Parathyroid adenoma (tissue), 2 donors: ENCODE results near the gene CFAP97D2.
"Not testable (repeated sequence)": the region's sequence is repeated elsewhere in the genome, so short reads cannot be mapped to it uniquely, and the experiment has no call there.

ENCODE experiments used
- H2AFZ ChIP-seq: fragments of 300-600 bp; sonication (generic); one replicate; pipeline ENCODE4 v1.7.0; 2017; ENCODE audit warnings: antibody characterized with exemption, mild to moderate bottlenecking
- H3K27ac ChIP-seq: fragments of 300-600 bp; sonication (generic); one replicate; pipeline ENCODE4 v1.7.0; 2017
- H3K27me3 ChIP-seq: fragments of 300-600 bp; sonication (generic); one replicate; pipeline ENCODE4 v1.7.0; 2017; ENCODE audit warnings: low read length; ENCODE audit not compliant: control insufficient read depth, insufficient read depth
- H3K36me3 ChIP-seq: fragments of 300-600 bp; sonication (generic); one replicate; pipeline ENCODE4 v1.7.0; 2017; ENCODE audit warnings: low read length; ENCODE audit not compliant: control insufficient read depth, insufficient read depth
- H3K4me1 ChIP-seq: fragments of 300-600 bp; sonication (generic); one replicate; pipeline ENCODE4 v1.7.0; 2017; ENCODE audit warnings: control low read depth
- H3K4me2 ChIP-seq: fragments of 300-600 bp; sonication (generic); one replicate; pipeline ENCODE4 v1.7.0; 2017; ENCODE audit warnings: low read length
- H3K4me3 ChIP-seq: fragments of 300-600 bp; sonication (generic); one replicate; pipeline ENCODE4 v1.7.0; 2017; ENCODE audit warnings: low read depth, low read length
- H3K79me2 ChIP-seq: fragments of 300-600 bp; sonication (generic); one replicate; pipeline ENCODE4 v1.7.0; 2017; ENCODE audit warnings: control low read depth
- H3K9ac ChIP-seq: fragments of 300-600 bp; sonication (generic); one replicate; pipeline ENCODE4 v1.7.0; 2017; ENCODE audit warnings: mild to moderate bottlenecking
- H3K9me3 ChIP-seq: fragments of 300-600 bp; sonication (generic); one replicate; pipeline ENCODE4 v1.7.0; 2017; ENCODE audit warnings: low read length; ENCODE audit not compliant: control insufficient read depth
- CTCF ChIP-seq: fragments of 300-600 bp; sonication (generic); IDR thresholded peaks from one replicate; pipeline ENCODE4 v1.7.0; 2017; ENCODE audit warnings: antibody characterized with exemption, mild to moderate bottlenecking
- donor health status: primary hyperparathyroidism.

Gene CFAP97D2

GRCh38 chr13:114131583-114132418, 47.3 kb upstream of the CFAP97D2 start:
- Histone ChIP-seq H3K4me1 (no peaks in the 10 kb centered on the region), H3K4me2 (peak overlapping the region; percentile 60), H3K36me3 (no peaks in the 10 kb centered on the region), H3K9me3 (no peaks in the 10 kb centered on the region), H3K9ac (no peak overlapping the region), H3K27me3 (no peaks in the 10 kb centered on the region), H3K27ac (peak overlapping the region; percentile 66), H3K4me3 (peak overlapping the region; percentile 44), H3K79me2 (peaks cover 2% of the 10 kb centered on the region), H2AFZ (peak overlapping the region; percentile 63)
- TF ChIP-seq CTCF: no peak

DNA sequence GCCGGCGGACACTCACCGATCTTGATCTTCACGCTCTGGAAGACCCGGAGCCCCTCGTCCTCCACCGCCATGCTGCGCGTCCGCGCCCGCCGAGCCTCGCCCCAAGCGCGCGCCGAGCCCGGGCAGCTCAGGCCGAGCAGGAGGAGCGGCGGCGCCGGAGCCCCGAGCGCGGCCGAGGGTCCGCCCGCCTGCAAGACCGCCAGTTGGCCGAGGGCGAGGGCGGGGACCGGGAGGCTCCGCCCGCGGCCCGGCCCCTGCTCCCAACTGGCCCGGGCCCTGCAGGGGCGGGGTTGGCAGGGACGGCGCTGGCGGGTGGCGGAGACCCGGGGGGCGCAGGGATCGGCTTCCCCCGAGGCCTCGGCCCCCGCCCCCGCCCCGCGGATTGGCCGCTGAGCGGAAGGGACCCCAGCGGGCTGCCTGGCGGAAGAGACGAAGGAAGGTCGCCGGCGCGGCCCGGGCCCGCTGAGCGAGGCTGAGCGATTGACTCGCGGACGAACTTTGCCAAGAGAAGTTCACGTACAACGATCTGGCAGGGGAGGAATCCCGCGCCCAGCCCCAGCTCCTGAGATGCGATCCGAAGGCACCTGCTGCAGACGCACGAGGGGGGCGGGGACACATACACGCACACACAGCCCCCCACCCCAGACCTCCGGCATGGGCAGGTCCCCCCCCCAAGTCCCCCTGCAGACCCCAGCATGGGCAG, 46.5 kb upstream of the CFAP97D2 start, which contains the start of gene RASA3:
Gene RASA3, minus strand, starts transcription at position 205 of the 703 bp plus-strand sequence. Its CDS starts 134 bp downstream, at position 71.
- Histone ChIP-seq H3K4me3 (peak within 1 kb of the TSS; percentile 44), H2AFZ (peak within 1 kb of the TSS; percentile 63), H3K27me3 (no peaks in the 10 kb centered on the region), H3K4me1 (no peaks in the 10 kb centered on the region), H3K36me3 (no peaks in the 10 kb centered on the region), H3K4me2 (peak within 1 kb of the TSS; percentile 80), H3K79me2 (peaks cover 2% of the 10 kb centered on the region), H3K27ac (peak within 1 kb of the TSS; percentile 66), H3K9ac (no peak within 1 kb of the TSS), H3K9me3 (no peaks in the 10 kb centered on the region)
- TF ChIP-seq CTCF: no peak

DNA sequence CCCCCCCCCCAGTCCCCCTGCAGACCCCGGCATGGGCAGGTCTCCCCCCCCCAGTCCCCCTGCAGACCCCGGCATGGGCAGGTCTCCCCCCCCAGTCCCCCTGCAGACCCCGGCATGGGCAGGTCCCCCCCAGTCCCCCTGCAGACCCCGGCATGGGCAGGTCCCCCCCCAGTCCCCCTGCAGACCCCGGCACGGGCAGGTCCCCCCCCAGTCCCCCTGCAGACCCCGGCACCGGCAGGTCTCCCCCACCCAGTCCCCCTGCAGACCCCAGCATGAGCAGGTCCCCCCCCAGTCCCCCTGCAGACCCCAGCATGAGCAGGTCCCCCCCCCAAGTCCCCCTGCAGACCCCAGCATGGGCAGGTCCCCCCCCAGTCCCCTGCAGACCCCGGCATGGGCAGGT, 45.9 kb upstream of the CFAP97D2 start:
- H3K4me3 ChIP-seq, H3K27ac ChIP-seq, H2AFZ ChIP-seq, H3K79me2 ChIP-seq, H3K36me3 ChIP-seq, H3K4me1 ChIP-seq, H3K9ac ChIP-seq, H3K9me3 ChIP-seq, H3K4me2 ChIP-seq, H3K27me3 ChIP-seq: not testable (repeated sequence)

- H2AFZ ChIP-seq, H3K27me3 ChIP-seq, H3K4me2 ChIP-seq, H3K27ac ChIP-seq, H3K4me1 ChIP-seq, H3K9ac ChIP-seq, H3K36me3 ChIP-seq, H3K4me3 ChIP-seq, H3K79me2 ChIP-seq, H3K9me3 ChIP-seq: not testable (repeated sequence)
These were observed 45.5 kb upstream of the CFAP97D2 start for GRCh38 chr13:114133552-114133951.

GRCh38 chr13:114134111-114134943, 44.7 kb upstream of the CFAP97D2 start:
- no peak overlapping the region for H3K4me2 ChIP-seq
- no peak overlapping the region for H3K9ac ChIP-seq
- no peaks in the 10 kb centered on the region for H3K79me2 ChIP-seq
- no peak overlapping the region for H3K4me3 ChIP-seq
- no peaks in the 10 kb centered on the region for H3K36me3 ChIP-seq
- no peaks in the 10 kb centered on the region for H3K9me3 ChIP-seq
- H2AFZ ChIP-seq: peak overlapping the region; percentile 50
- no peak overlapping the region for H3K27ac ChIP-seq
- no peaks in the 10 kb centered on the region for H3K4me1 ChIP-seq
- H3K27me3 ChIP-seq: no peaks in the 10 kb centered on the region
- no peak for TF ChIP-seq CTCF
